Measurements from ENCODE around the gene SGIP1. TPM values are rescaled to one million over a fixed set of nuclear protein-coding genes. Genes with fewer than 3 reads are reported as not detected.
"Not testable (repeated sequence)": the region's sequence is repeated elsewhere in the genome, so short reads cannot be mapped to it uniquely, and the experiment has no call there.

SGIP1 gene
- total RNA-seq, 1 experiment from 2014 or later, result not detected

GRCh38 chr1:66589326-66589725 is 55.4 kb downstream of the SGIP1 start:
- TF ChIP-seq CTCF (conservative IDR thresholded peaks at IDR 0.05; ENCODE audit: low read depth, low read length) (no peak), EZH2 (IDR thresholded peaks at IDR 0.05; ENCODE audit: low read length, unreplicated experiment) (no peak), EZH2phosphoT487 (IDR thresholded peaks at IDR 0.05; ENCODE audit: borderline replicate concordance, low read length) (no peak)
- CTCF ChIA-PET, result no interaction called here

GRCh38 chr1:66592106-66592507 is 58.2 kb downstream of the SGIP1 start:
- H3K4me2 ChIP-seq (ENCODE audit: low read length); H3K27ac ChIP-seq (ENCODE audit: low read length); H3K36me3 ChIP-seq (ENCODE audit: low read depth, low read length); H3K9me2 ChIP-seq (replicated peaks; ENCODE audit: low read length); H3F3A ChIP-seq (ENCODE audit: low read length, unreplicated experiment); H3K4me1 ChIP-seq (ENCODE audit: insufficient read depth, low read length); H2AFZ ChIP-seq (ENCODE audit: low read length); H3K4me3 ChIP-seq (ENCODE audit: low read length); H3K9me3 ChIP-seq (ENCODE audit: low read length); DNase-seq; H3K79me2 ChIP-seq (ENCODE audit: low read length); H3K9ac ChIP-seq (ENCODE audit: low read length); POLR2A ChIA-PET (ENCODE audit: unreplicated experiment); CTCF ChIA-PET; H3K27me3 ChIP-seq (ENCODE audit: low read length); intact Hi-C loops (cut with micrococcal nuclease); BruUV-seq (replicated peaks); H4K20me1 ChIP-seq (ENCODE audit: low read length); ATAC-seq: not testable (repeated sequence)

More at GRCh38 chr1:66589326-66589725, 55.4 kb downstream of the SGIP1 start:
- ATAC-seq, result no peak
- Histone ChIP-seq H3K9me3 (ENCODE audit: low read length) (no peaks in the 10 kb centered on the region), H3K4me1 (ENCODE audit: insufficient read depth, low read length) (no peaks in the 10 kb centered on the region), H3K9me2 (replicated peaks; ENCODE audit: low read length) (no peaks in the 10 kb centered on the region), H3F3A (ENCODE audit: low read length, unreplicated experiment) (no peaks in the 10 kb centered on the region), H3K9ac (ENCODE audit: low read length) (no peak overlapping the region), H3K4me2 (ENCODE audit: low read length) (no peak overlapping the region), H3K27me3 (ENCODE audit: low read length) (peaks cover 4% of the 10 kb centered on the region; the same call in 1 of the 2 replicates), H4K20me1 (ENCODE audit: low read length) (no peaks in the 10 kb centered on the region), H2AFZ (ENCODE audit: low read length) (no peak overlapping the region), H3K79me2 (ENCODE audit: low read length) (no peaks in the 10 kb centered on the region), H3K4me3 (ENCODE audit: low read length) (no peak overlapping the region), H3K36me3 (ENCODE audit: low read depth, low read length) (no peaks in the 10 kb centered on the region), H3K27ac (ENCODE audit: low read length) (no peak overlapping the region)
- POLR2A ChIA-PET (ENCODE audit: unreplicated experiment), result no interaction called here
- intact Hi-C loops (cut with micrococcal nuclease), result no loop called here
- no peak for DNase-seq
- BruUV-seq (replicated peaks), result no TSS peak

GRCh38 chr1:66596191-66596590 is 62.2 kb downstream of the SGIP1 start:
- no peaks in the 10 kb centered on the region for H3F3A ChIP-seq (ENCODE audit: low read length, unreplicated experiment)
- H3K27me3 ChIP-seq (ENCODE audit: low read length), result peaks cover 15% of the 10 kb centered on the region; the same call in 1 of the 2 replicates
- H3K79me2 ChIP-seq (ENCODE audit: low read length), result no peaks in the 10 kb centered on the region
- H3K36me3 ChIP-seq (ENCODE audit: low read depth, low read length), result no peaks in the 10 kb centered on the region
- no peak overlapping the region for H3K4me2 ChIP-seq (ENCODE audit: low read length)
- H3K4me3 ChIP-seq (ENCODE audit: low read length), result no peak overlapping the region
- ChIA-PET CTCF (no interaction called here), POLR2A (ENCODE audit: unreplicated experiment) (no interaction called here)
- no peak overlapping the region for H3K9ac ChIP-seq (ENCODE audit: low read length)
- no peaks in the 10 kb centered on the region for H3K9me2 ChIP-seq (replicated peaks; ENCODE audit: low read length)
- DNase-seq, result no peak
- no peak overlapping the region for H2AFZ ChIP-seq (ENCODE audit: low read length)
- BruUV-seq (replicated peaks), result no TSS peak
- no peak overlapping the region for H3K27ac ChIP-seq (ENCODE audit: low read length)
- H3K9me3 ChIP-seq (ENCODE audit: low read length), result no peaks in the 10 kb centered on the region
- H4K20me1 ChIP-seq (ENCODE audit: low read length), result no peaks in the 10 kb centered on the region
- H3K4me1 ChIP-seq (ENCODE audit: insufficient read depth, low read length), result peaks cover 8% of the 10 kb centered on the region
- TF ChIP-seq EZH2phosphoT487 (IDR thresholded peaks at IDR 0.05; ENCODE audit: borderline replicate concordance, low read length), result no peak
- no peak for TF ChIP-seq EZH2 (IDR thresholded peaks at IDR 0.05; ENCODE audit: low read length, unreplicated experiment)
- TF ChIP-seq CTCF (conservative IDR thresholded peaks at IDR 0.05; ENCODE audit: low read depth, low read length), result no peak
- no peak for ATAC-seq
- intact Hi-C loops (cut with micrococcal nuclease), result no loop called here

Measured in PC-3 (cell line).